Skeletal muscle cell (primary cell): Measurements from ENCODE around the gene TEKT1.
"Not testable (repeated sequence)": the region's sequence is repeated elsewhere in the genome, so short reads cannot be mapped to it uniquely, and the experiment has no call there.

Experiments used
- DNase-seq: peaks from one replicate; pipeline ENCODE4 v3.0.0-alpha.2; 2010; ENCODE audit warnings: low read depth
- H3K4me3 ChIP-seq: 2 replicates; pipeline ENCODE4 v1.5.1; 2011; ENCODE audit warnings: low read depth, mild to moderate bottlenecking, control low read depth, low read length, moderate library complexity

Gene TEKT1

DNA sequence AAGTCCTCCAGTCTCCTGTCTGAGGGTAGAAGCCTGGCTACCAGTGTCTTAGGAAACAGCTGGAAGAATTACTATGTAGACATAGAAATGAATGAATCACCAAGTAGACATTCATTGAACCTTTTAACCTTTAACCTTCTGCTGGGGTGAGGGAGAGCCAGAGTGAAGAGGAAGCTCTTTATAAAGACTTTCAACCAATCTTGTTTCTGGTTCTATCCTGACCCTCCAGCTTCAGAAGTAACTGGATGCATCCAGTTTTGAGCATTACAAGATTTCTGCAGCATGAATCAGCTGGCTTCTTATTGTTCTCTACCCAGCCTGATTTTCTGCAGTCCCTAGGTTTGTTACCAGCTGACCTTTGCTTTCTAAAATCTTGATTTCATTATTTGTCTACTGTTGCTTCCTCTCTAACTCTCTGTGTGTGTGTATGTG is 8.5 kb downstream of the TEKT1 start:
- H3K4me3 ChIP-seq: no peak overlapping the region
- DNase-seq: peak; percentile 75

DNA sequence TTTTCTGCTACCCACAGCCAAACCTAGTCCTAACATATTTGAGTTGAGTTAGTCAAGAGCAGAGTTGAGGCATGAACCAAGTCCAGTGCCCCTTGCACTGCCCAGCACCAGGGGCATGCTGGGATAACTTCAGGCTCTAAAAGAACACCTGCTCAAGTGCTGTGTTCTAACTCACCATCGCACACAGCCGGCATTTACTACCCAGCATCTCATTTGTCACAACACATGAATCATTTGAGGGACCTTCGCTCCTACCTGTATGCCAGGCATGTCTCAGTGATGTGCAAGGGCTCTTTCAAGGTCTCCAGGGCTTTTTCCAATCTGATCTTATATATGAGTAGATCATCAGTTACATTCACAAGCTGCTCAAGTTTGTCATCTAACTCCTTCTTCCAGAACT is 12.6 kb downstream of the TEKT1 start:
- H3K4me3 ChIP-seq: no peak overlapping the region
- no peak for DNase-seq

DNA sequence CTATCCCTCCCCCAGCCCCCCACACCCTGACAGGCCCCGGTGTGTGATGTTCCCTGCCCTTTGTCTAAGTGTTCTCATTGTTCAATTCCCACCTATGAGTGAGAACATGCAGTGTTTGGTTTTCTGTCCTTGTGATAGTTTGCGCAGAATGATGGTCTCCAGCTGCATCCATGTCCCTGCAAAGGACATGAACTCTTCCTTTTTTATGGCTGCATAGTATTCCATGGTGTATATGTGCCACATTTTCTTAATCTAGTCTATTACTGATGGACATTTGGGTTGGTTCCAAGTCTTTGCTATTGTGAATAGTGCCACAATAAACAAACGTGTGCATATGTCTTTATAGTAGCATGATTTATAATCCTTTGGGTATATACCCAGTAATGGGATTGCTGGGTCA is 15.2 kb downstream of the TEKT1 start:
- not testable (repeated sequence) for H3K4me3 ChIP-seq, DNase-seq

DNA sequence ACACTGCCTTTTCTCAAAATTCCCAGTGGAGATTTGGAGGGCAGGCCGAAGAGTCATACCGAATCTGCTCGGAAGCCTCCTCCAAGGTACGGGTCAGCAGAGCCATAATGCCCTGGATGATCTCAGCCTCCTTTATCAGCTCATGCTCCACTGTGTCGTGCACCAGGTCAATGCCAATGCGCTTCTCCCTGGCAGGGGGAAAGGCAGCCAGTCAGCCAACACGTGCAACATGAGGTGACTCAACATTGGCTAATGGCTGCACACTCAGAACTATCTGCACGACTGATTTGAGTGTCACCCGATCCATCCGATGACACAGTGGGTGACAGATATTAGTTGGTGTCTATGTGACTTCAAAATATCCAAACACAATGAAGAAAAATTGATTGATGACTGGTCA is 15.8 kb downstream of the TEKT1 start:
- H3K4me3 ChIP-seq: no peak overlapping the region
- DNase-seq: no peak

DNA sequence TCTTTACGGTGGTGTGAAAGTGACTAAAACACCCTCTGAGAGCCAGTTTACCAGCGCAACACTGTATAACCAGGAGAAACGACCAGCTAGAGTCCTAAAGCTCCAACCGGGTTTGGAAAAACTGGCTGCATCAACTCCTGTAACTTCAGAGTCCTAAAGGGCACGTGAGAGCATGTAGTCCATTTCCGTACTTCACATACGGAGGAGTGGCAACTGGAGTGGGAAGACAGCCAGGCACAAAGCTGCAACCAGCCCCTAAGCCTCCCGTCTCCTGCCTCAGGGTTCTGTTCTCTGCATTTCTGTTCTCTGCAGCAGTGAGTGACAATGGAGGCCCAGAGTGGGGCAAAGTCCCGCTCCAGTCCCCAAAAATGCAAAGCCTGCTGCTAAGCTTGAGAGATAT is 19.2 kb downstream of the TEKT1 start:
- no peak overlapping the region for H3K4me3 ChIP-seq
- DNase-seq: no peak

DNA sequence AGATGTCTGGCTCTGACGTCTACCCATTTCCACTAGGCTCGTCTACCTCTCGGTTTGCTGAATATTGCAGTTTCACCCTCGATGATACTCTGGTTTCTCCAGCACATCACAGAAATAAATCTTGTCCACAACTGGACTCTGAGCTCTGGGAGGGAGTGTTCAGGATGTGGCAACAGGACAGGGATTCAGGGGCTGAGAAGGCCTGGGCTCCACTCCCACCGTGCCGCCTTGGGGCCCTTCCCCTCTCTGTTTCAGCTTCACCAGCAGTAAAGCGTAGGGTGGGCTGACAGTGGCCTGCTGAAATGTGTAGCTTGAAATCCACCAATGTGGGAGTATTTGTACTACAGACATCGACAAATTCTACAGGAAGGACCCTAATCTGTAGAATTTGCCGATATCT is 20.0 kb downstream of the TEKT1 start:
- no peak overlapping the region for H3K4me3 ChIP-seq
- no peak for DNase-seq

DNA sequence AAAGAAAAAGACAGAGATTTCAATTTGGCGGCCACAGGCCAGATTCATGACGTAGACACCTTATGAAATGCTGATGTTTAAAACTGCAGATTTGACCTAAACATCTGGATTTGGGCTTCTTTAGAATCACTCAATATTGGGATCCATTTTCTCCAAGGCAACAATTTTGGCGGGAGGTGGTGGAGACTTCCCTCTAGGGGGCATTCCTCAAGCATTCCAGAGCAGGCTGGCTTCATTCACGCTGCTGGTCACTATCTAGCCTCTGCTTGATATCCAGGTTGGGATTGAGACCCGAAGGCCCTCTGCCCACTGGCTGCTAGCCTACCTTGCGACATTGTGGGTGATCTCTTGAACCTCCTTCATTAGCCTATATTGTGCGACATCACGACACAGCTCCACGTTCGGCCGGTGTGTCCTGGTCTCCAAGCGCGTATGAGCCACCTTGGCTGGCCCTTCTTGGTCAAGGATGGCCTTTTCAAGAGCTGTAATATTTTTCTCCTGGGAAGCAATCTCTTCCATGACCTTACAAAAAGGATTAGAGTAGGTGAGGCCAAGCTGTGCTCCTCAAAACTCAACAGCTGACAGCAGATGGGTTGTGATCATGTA is 31.0 kb downstream of the TEKT1 start:
- DNase-seq: no peak
- no peak overlapping the region for H3K4me3 ChIP-seq

DNA sequence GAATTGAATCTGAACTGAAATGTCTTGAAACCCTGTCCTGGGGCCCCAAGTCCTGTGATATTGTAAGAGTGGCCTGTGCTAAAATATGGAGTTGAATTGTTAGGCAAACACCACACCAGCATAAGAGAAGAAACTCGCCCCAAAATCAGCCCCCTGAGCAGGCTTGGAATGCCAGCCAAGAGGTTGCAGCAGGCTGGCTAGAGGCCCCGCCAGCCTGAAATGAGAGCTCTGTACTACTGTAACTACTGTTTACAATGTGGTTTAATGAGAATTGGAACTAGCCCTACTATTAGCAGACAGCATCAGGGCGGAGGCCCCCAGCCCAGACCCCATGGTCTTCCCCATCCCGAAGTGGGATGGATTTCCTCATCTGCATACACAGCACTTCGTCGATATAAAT is 31.8 kb downstream of the TEKT1 start:
- H3K4me3 ChIP-seq: no peak overlapping the region
- no peak for DNase-seq

DNA sequence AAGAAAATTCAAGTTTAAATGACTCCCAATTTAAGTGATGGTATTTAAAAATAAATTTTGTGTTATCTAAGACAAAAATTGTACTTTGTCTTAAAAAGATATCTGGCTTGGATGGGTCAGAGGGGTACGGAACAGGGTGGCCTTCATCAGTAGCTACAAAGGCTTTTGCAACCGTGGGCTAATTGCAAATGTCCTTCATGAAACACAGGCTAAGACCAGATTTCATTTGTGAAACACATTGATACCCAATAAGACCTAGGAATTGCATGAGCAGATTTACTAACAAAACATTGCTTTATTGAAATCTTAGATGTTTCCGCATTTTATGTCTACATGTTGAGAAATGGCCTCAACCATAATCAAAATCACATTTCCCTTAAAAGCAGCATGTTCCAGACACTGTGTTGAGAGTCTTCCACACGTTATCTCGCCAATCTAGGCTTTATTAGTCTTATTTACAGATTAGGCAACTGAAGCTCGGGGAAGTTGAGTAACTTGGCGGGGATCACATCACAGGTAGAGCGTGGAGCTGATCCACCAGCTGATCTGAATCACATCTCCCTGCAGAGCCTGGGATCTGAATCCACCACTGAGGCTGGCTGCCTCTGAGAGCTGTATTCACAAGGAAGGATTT is 33.7 kb downstream of the TEKT1 start:
- H3K4me3 ChIP-seq: no peak overlapping the region
- DNase-seq: no peak

DNA sequence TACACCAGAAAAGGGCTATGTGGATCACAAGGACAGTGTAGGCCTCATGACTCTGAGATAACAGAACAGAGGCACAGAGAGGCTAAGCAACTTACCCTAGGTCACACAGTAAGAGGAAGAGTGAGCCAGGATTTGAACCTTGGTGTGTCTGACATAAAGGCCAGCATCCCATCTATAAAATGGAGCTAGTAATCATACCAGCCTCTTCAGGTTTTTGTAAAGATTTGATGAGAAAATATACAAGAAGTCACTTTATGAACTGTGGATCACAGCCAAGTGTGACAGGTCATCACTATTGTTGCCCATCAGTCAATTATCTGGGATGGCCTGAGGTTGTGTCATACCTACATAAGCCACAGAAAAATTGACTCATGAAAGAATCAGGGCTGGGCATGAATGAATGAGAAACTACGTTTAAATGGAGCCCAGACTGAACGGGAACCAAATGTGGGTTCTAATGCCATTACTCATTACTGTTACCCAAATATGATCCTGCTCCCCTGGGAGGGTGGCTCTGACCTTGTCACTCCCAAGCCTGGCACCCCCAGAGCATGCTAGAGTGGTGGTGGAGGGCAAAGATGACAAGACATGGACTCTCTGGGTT is 34.5 kb downstream of the TEKT1 start:
- no peak overlapping the region for H3K4me3 ChIP-seq
- DNase-seq: no peak

DNA sequence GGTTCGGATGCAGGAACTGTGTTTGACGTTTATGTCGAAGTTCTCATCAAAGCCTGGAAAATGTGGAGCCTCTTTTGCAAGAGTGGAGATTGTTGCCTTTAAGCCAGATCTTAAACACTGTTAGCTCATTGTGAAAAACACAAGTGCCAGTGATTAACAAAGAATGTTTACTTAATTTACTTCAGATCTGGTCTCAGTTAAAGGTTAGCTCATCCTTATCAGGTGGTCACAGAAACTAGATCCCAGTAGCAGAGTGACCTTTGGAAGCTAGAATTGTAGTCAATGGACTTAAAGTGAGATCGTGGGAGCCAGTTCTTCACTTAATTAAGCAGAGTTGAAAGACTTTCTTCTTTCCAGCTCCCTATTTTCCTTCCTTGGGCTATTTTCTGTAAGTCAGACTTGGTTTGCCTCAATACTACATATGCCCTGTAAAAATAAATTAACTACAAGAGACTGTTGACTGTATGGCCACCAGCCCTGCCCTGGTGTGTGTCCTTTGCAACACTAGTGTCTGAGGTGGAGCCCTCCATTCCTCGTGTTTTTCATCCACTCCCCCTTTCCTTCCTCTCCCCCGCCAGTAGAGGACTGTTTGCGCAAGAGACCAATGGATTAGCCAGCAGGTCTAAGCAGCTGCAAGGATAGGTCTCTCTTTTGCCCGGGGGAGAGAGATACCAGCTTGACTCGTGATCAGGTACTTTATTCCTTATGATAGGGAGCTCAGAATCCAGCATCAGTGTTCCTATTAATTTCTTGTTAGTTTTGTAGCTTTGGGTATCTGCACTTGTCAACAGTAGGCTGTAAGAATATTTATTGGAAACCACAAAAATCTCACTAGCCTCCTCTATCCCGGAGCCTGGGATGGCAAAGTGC is 35.3 kb downstream of the TEKT1 start:
- no peak overlapping the region for H3K4me3 ChIP-seq
- no peak for DNase-seq

DNA sequence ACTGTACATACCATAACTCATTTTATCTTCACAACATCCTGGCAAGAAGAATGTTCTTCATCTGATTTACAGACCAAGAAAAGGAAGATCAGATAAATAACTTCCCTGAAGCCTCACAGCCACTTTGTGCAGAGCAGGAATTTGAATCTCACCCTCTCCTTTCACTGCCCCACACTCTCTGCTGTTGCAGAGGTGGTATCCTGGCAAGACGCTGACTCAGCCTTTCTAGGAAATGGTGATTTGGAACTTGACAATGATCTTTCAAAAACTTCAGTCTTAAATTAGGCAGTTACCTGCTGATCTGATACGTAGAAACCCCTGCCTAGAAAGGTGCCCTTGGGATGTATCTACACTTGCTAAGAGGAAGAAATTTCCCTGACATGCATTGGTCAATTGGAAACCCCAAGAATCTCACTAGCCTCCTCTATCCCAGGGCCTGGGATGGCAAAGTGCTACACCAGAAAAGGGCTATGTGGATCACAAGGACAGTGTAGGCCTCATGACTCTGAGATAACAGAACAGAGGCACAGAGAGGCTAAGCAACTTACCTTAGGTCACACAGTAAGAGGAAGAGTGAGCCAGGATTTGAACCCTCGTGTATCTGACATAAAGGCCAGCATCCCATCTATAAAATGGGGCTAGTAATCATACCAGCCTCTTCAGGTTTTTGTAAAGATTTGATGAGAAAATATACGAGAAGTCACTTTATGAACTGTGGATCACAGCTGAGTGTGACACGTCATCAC is 37.6 kb downstream of the TEKT1 start:
- no peak overlapping the region for H3K4me3 ChIP-seq
- no peak for DNase-seq

DNA sequence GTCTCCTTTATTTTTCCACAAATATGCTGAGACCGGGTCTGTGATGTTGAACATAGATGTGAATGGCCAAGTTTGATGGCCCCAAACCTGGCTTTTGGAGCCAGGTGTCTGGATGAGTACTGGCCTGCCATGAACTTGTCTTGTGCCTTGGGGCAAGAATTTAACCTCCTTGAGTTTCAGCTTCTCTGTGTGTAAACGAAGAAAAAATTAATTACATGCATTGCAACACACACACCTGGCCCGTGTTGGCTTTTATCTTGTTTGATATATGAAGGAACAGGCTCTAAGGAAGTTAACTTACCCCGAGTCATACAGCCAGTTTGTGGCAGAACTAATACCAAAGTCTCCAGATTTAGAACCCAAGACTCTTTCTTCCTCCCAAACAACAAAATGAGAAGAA is 42.4 kb downstream of the TEKT1 start:
- no peak overlapping the region for H3K4me3 ChIP-seq
- DNase-seq: no peak

DNA sequence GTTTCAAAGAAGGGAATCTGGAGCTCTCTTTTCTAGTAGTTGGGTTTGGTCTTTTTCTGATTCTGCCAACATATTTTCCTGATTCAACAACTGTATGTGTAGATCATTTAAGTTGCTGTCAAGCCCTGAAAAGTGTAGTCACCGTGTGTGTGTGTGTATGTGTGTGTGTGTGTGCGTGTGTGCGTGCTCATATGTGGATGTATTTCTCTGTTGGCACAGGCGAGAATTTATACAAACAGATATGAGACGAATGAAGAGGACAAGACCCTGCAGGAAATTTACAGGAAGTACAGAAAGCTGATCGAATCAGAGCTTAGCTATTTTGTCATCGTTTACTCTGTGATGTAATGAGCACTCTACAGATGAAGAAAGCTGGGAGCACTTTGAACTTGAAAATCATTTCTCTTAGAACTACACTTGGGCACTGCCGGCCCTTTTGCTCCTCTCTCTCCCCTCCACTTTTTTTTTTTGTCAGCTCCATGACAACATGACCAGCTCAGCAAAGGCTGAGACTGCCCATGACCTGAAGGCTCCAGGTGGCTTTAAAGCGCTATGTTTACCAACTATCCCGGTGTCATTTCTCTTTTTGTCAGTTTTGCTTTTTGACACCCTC is 44.3 kb downstream of the TEKT1 start:
- DNase-seq: no peak
- H3K4me3 ChIP-seq: no peak overlapping the region

DNA sequence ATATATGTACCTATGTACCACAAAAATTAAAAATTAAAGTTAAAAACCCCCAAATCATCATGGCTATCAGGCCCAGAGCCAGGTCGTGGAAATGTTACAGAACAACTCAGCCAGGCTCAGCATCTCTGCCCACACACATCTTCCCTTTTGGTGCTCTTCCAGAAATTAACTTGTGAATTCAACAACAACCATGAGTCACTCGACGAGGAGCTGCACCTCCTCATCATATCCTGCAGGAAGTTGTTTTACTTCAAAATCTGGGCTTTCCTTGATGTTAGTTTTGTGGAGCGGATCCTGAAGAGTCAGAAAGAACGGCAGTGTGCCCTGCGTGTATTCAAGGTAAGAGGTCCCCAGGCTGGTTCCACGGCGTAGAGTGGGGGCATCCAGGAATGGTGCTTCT is 44.9 kb downstream of the TEKT1 start:
- H3K4me3 ChIP-seq: no peak overlapping the region

DNA sequence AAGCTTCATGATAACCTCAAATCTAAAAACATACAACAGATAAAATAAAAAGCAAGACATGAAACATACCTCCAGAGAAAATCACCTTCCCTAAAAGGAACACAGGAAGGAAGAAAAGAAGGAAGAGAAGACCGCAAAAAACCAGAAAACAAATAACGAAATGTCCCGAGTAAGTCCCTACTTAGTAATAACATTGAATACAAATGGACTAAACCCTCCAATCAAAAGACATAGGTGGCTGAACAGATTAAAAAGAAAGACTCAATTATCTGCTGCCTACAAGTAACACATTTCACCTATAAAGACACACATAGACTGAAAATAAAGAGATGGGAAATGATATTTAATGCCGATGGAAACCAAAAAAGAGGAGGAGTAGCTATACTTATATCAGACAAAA is 49.3 kb downstream of the TEKT1 start:
- DNase-seq: no peak
- H3K4me3 ChIP-seq: no peak overlapping the region

More for the DNA sequence above, 44.9 kb downstream of the TEKT1 start:
- DNase-seq: peak; percentile 59

DNA sequence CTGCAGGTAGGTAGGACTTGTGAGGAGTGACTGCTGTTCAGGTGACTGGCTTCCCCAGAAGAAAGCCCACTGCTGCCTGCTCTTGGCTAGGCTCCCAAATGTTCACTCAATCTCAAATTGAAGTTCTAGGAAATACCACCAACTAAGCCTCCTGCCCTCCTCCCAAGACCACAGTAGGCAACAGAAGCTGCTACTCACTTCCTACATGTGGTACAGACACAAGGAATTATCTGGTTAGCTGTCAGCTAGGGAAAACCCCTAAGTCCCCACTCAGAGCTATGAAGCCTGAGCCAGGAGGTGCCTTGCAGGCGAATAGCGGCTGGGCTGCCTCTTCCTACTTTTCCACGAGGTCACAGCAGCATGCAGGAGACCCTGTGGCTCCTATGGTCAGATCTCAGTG is 50.6 kb downstream of the TEKT1 start:
- no peak for DNase-seq
- H3K4me3 ChIP-seq: no peak overlapping the region

DNA sequence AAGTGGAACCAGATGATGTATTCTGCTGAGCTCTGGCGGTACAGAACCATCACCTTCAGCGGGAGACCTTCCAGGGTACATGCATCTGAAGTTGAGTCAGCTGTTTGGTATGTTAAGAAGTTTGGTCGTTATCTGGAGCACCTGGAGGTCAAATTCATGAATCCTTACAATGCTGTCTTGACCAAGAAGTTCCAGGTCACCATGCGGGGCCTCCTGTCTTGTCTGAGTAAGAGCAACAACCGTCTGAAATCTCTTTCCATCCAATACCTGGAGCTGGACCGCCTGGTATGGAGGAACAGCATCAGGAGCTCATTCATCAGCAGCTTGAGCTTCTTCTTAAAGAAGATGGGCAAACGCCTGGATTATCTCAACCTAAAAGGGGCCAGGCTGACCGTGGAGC is 51.5 kb downstream of the TEKT1 start:
- DNase-seq: no peak
- no peak overlapping the region for H3K4me3 ChIP-seq

DNA sequence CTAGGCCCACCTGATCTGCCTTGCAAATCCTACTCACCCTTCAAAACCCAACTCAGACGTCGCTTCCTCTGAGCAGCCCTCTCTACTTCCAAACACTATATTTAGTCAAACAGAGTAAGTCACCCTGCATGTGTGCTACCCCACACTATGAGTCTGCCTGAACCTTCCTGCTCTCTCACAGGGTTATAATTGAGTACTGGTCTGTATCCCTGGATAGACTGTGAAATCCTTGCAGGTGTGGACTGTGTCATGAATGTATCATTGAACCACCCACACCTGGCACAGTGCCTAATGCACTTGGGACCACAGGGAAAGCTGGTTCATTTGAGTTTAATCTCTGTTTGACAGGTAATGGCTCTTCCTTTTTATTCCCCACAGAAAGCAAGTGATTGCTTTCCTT is 52.1 kb downstream of the TEKT1 start:
- no peak overlapping the region for H3K4me3 ChIP-seq
- DNase-seq: no peak
